ENCODE data around the gene SEMA3B.
"Not testable (repeated sequence)": the region's sequence is repeated elsewhere in the genome, so short reads cannot be mapped to it uniquely, and the experiment has no call there.

Gene SEMA3B

GRCh38 chr3:50279255-50280016 is 10.5 kb downstream of the SEMA3B start:
- H3K36me3 Mint-ChIP-seq = no peaks in the 10 kb centered on the region
- no peaks in the 10 kb centered on the region for H3K9me3 Mint-ChIP-seq (ENCODE audit: low read depth)
- peaks cover 5% of the 10 kb centered on the region for H3K27me3 Mint-ChIP-seq
- H3K4me1 Mint-ChIP-seq (ENCODE audit: low read depth) = peaks cover 12% of the 10 kb centered on the region
- H3K4me3 Mint-ChIP-seq = no peak overlapping the region
- H3K27ac Mint-ChIP-seq = no peak overlapping the region

- H3K9me3 Mint-ChIP-seq (ENCODE audit: low read depth); H3K4me1 Mint-ChIP-seq (ENCODE audit: low read depth); H3K4me3 Mint-ChIP-seq; H3K27me3 Mint-ChIP-seq; H3K36me3 Mint-ChIP-seq; H3K27ac Mint-ChIP-seq: not testable (repeated sequence)
Measured at GRCh38 chr3:50284121-50284520, 15.2 kb downstream of the SEMA3B start.

- Mint-ChIP-seq H3K27ac (no peak overlapping the region), H3K27me3 (no peaks in the 10 kb centered on the region), H3K4me3 (no peak overlapping the region), H3K4me1 (ENCODE audit: low read depth) (peaks cover 8% of the 10 kb centered on the region), H3K36me3 (peaks cover 5% of the 10 kb centered on the region), H3K9me3 (ENCODE audit: low read depth) (no peaks in the 10 kb centered on the region)
Measured at GRCh38 chr3:50286322-50287227, 17.6 kb downstream of the SEMA3B start.

GRCh38 chr3:50287262-50287661 is 18.3 kb downstream of the SEMA3B start:
- no peaks in the 10 kb centered on the region for H3K9me3 Mint-ChIP-seq (ENCODE audit: low read depth)
- H3K36me3 Mint-ChIP-seq = peaks cover 5% of the 10 kb centered on the region
- peaks cover 8% of the 10 kb centered on the region for H3K4me1 Mint-ChIP-seq (ENCODE audit: low read depth)
- H3K27ac Mint-ChIP-seq = no peak overlapping the region
- no peaks in the 10 kb centered on the region for H3K27me3 Mint-ChIP-seq
- H3K4me3 Mint-ChIP-seq = no peak overlapping the region

- H3K4me3 Mint-ChIP-seq = peak overlapping the region; percentile 98
Measured at GRCh38 chr3:50288387-50289007, 19.6 kb downstream of the SEMA3B start.

GRCh38 chr3:50289130-50289529 is 20.2 kb downstream of the SEMA3B start:
- H3K36me3 Mint-ChIP-seq = peaks cover 5% of the 10 kb centered on the region
- H3K4me1 Mint-ChIP-seq (ENCODE audit: low read depth) = peaks cover 16% of the 10 kb centered on the region
- H3K4me3 Mint-ChIP-seq = peak overlapping the region; percentile 98
- H3K9me3 Mint-ChIP-seq (ENCODE audit: low read depth) = no peaks in the 10 kb centered on the region
- H3K27me3 Mint-ChIP-seq = no peaks in the 10 kb centered on the region
- no peak overlapping the region for H3K27ac Mint-ChIP-seq

More at GRCh38 chr3:50288387-50289007, 19.6 kb downstream of the SEMA3B start:
- Mint-ChIP-seq H3K27ac (no peak overlapping the region), H3K4me1 (ENCODE audit: low read depth) (peaks cover 15% of the 10 kb centered on the region), H3K27me3 (no peaks in the 10 kb centered on the region), H3K9me3 (ENCODE audit: low read depth) (no peaks in the 10 kb centered on the region), H3K36me3 (peaks cover 5% of the 10 kb centered on the region)

- H3K27ac Mint-ChIP-seq = peak overlapping the region; percentile 22
- H3K4me1 Mint-ChIP-seq (ENCODE audit: low read depth) = peaks cover 16% of the 10 kb centered on the region
- H3K27me3 Mint-ChIP-seq = no peaks in the 10 kb centered on the region
- peak overlapping the region; percentile 98 for H3K4me3 Mint-ChIP-seq
- peaks cover 5% of the 10 kb centered on the region for H3K36me3 Mint-ChIP-seq
- no peaks in the 10 kb centered on the region for H3K9me3 Mint-ChIP-seq (ENCODE audit: low read depth)
Measured at GRCh38 chr3:50290161-50290641, 21.3 kb downstream of the SEMA3B start.

GRCh38 chr3:50292159-50293078 is 23.5 kb downstream of the SEMA3B start, which contains the start of gene IFRD2:
Gene IFRD2 (minus strand): TSS chr3:50292429. CDS start chr3:50292274, 155 bp downstream.
- H3K9me3 Mint-ChIP-seq (ENCODE audit: low read depth) = no peaks in the 10 kb centered on the region
- no peaks in the 10 kb centered on the region for H3K27me3 Mint-ChIP-seq
- H3K27ac Mint-ChIP-seq = peak within 1 kb of the TSS; percentile 94
- peak within 1 kb of the TSS; percentile 98 for H3K4me3 Mint-ChIP-seq
- peaks cover 5% of the 10 kb centered on the region for H3K36me3 Mint-ChIP-seq
- peaks cover 16% of the 10 kb centered on the region for H3K4me1 Mint-ChIP-seq (ENCODE audit: low read depth)

GRCh38 chr3:50293079-50293801 is 24.3 kb downstream of the SEMA3B start:
- peak overlapping the region; percentile 98 for H3K4me3 Mint-ChIP-seq
- H3K4me1 Mint-ChIP-seq (ENCODE audit: low read depth) = peaks cover 24% of the 10 kb centered on the region
- H3K9me3 Mint-ChIP-seq (ENCODE audit: low read depth) = no peaks in the 10 kb centered on the region
- H3K27ac Mint-ChIP-seq = peak overlapping the region; percentile 90
- no peaks in the 10 kb centered on the region for H3K27me3 Mint-ChIP-seq
- H3K36me3 Mint-ChIP-seq = peaks cover 5% of the 10 kb centered on the region

GRCh38 chr3:50294089-50294488 is 25.1 kb downstream of the SEMA3B start:
- peaks cover 25% of the 10 kb centered on the region for H3K4me1 Mint-ChIP-seq (ENCODE audit: low read depth)
- H3K9me3 Mint-ChIP-seq (ENCODE audit: low read depth) = no peaks in the 10 kb centered on the region
- H3K27me3 Mint-ChIP-seq = no peaks in the 10 kb centered on the region
- H3K27ac Mint-ChIP-seq = no peak overlapping the region
- no peak overlapping the region for H3K4me3 Mint-ChIP-seq
- peaks cover 5% of the 10 kb centered on the region for H3K36me3 Mint-ChIP-seq

GRCh38 chr3:50294492-50295403 is 25.8 kb downstream of the SEMA3B start:
- H3K4me3 Mint-ChIP-seq = no peak overlapping the region
- H3K27ac Mint-ChIP-seq = no peak overlapping the region
- peaks cover 28% of the 10 kb centered on the region for H3K4me1 Mint-ChIP-seq (ENCODE audit: low read depth)
- no peaks in the 10 kb centered on the region for H3K27me3 Mint-ChIP-seq
- H3K9me3 Mint-ChIP-seq (ENCODE audit: low read depth) = no peaks in the 10 kb centered on the region
- H3K36me3 Mint-ChIP-seq = peaks cover 5% of the 10 kb centered on the region

GRCh38 chr3:50295553-50296431 is 26.8 kb downstream of the SEMA3B start:
- Mint-ChIP-seq H3K27ac (peak overlapping the region; percentile 50), H3K4me1 (ENCODE audit: low read depth) (peaks cover 33% of the 10 kb centered on the region), H3K4me3 (no peak overlapping the region), H3K9me3 (ENCODE audit: low read depth) (no peaks in the 10 kb centered on the region), H3K36me3 (peaks cover 5% of the 10 kb centered on the region), H3K27me3 (no peaks in the 10 kb centered on the region)
